Activated T-cell treated with anti-CD3 and anti-CD28 coated beads, Interleukin-2, amount 50 U/mL, for 4 hours (primary cell): Measurements from ENCODE around the gene BTN3A1. TPM values are rescaled to one million over a fixed set of nuclear protein-coding genes. Genes with fewer than 3 reads are reported as not detected.
A peak's percentile ranks its signal among the peaks of the same experiment; 100 is the strongest.

ENCODE experiments used
- ATAC-seq, 2 donors: fragments of 200-7000 bp; cut with Tn5 transposase; one replicate each; pipeline ENCODE4 v1.10.0; 2021
- DNase-seq: peaks from one replicate; pipeline ENCODE4 v3.0.0-alpha.2; 2020
- H3K27me3 Mint-ChIP-seq: one replicate; pipeline ENCODE4 v1.8.0; 2021; ENCODE audit warnings: low read depth, mixed read lengths
- H3K36me3 Mint-ChIP-seq: one replicate; pipeline ENCODE4 v1.8.0; 2022; ENCODE audit warnings: mixed read lengths; ENCODE audit not compliant: insufficient read depth
- H3K4me1 Mint-ChIP-seq: one replicate; pipeline ENCODE4 v1.8.0; 2021; ENCODE audit warnings: low read depth, mixed read lengths
- H3K4me3 Mint-ChIP-seq: one replicate; pipeline ENCODE4 v1.8.0; 2021; ENCODE audit warnings: mild to moderate bottlenecking, moderate library complexity, mixed read lengths
- H3K9me3 Mint-ChIP-seq: one replicate; pipeline ENCODE4 v1.8.0; 2021; ENCODE audit warnings: mixed read lengths
- total RNA-seq, 3 donors: library from RNA; stranded (reverse); gene quantifications; one replicate each; pipeline ENCODE4 v1.2.1, GENCODE V29; 2021

Gene BTN3A1
- total RNA-seq, 3 donors from 2014 or later = 9.1 to 11.9 (median 10.8) TPM

- no peak for DNase-seq
Observed at GRCh38 chr6:26388441-26388840, 13.6 kb upstream of the BTN3A1 start.

GRCh38 chr6:26389349-26389894, 12.7 kb upstream of the BTN3A1 start:
- H3K27me3 Mint-ChIP-seq = no peaks in the 10 kb centered on the region
- no peak overlapping the region for H3K4me3 Mint-ChIP-seq
- no peaks in the 10 kb centered on the region for H3K9me3 Mint-ChIP-seq
- H3K36me3 Mint-ChIP-seq = peaks cover 36% of the 10 kb centered on the region
- H3K4me1 Mint-ChIP-seq = peaks cover 16% of the 10 kb centered on the region
- DNase-seq (no peak), ATAC-seq (no peak)

More at GRCh38 chr6:26388441-26388840, 13.6 kb upstream of the BTN3A1 start:
- no peak for ATAC-seq
- Mint-ChIP-seq H3K27me3 (no peaks in the 10 kb centered on the region), H3K4me1 (peaks cover 20% of the 10 kb centered on the region), H3K9me3 (no peaks in the 10 kb centered on the region), H3K4me3 (no peak overlapping the region), H3K36me3 (peaks cover 36% of the 10 kb centered on the region)

GRCh38 chr6:26390531-26390930, 11.5 kb upstream of the BTN3A1 start:
- DNase-seq = no peak
- Mint-ChIP-seq H3K27me3 (no peaks in the 10 kb centered on the region), H3K9me3 (no peaks in the 10 kb centered on the region), H3K4me1 (peaks cover 11% of the 10 kb centered on the region), H3K36me3 (peaks cover 32% of the 10 kb centered on the region), H3K4me3 (no peak overlapping the region)
- ATAC-seq = no peak

DNA sequence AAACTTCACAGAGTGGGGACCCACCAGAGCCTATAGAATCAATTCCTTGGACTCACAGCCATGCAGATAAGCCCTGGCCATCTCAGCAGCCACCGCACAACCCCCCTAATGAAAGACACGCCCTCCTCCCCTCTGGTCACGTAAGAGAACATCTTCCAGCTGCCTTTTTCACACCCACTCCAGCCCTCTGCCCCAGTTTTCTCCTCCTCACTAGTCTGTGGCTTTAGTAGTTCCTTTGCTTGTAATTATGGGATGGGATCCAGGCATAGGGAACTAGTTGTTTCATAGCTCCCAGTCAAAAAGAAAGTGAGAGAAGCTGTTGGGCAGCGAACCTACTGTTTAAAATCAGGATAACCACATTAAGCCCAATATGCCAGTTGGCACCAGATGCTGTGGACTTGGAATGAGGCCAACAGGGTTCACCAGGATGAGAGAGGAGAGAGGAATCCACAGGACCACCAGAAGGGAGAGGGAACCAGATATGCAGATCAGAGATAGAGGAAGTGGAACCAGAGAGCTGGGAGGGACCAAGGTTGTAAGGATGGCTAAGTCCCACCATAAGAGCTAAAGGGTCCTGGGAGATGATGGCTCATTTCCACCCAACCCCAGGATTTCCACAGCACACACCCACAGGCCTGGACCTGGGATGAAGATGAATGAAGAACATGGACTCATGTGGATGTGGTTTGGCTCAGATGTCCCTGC, 9.0 kb upstream of the BTN3A1 start:
- peaks cover 25% of the 10 kb centered on the region for H3K36me3 Mint-ChIP-seq
- DNase-seq = no peak
- no peak overlapping the region for H3K4me3 Mint-ChIP-seq
- peaks cover 3% of the 10 kb centered on the region for H3K4me1 Mint-ChIP-seq
- no peak for ATAC-seq
- no peaks in the 10 kb centered on the region for H3K27me3 Mint-ChIP-seq
- no peaks in the 10 kb centered on the region for H3K9me3 Mint-ChIP-seq

- H3K4me1 Mint-ChIP-seq = peaks cover 3% of the 10 kb centered on the region
- H3K27me3 Mint-ChIP-seq = no peaks in the 10 kb centered on the region
- no peak for ATAC-seq
- H3K4me3 Mint-ChIP-seq = no peak overlapping the region
- no peaks in the 10 kb centered on the region for H3K9me3 Mint-ChIP-seq
- DNase-seq = no peak
- peaks cover 22% of the 10 kb centered on the region for H3K36me3 Mint-ChIP-seq
Observed at GRCh38 chr6:26394289-26394688, 7.8 kb upstream of the BTN3A1 start.

GRCh38 chr6:26398555-26398954, 3.5 kb upstream of the BTN3A1 start:
- no peaks in the 10 kb centered on the region for H3K27me3 Mint-ChIP-seq
- H3K4me3 Mint-ChIP-seq = no peak overlapping the region
- H3K36me3 Mint-ChIP-seq = no peaks in the 10 kb centered on the region
- ATAC-seq (no peak), DNase-seq (no peak)
- no peaks in the 10 kb centered on the region for H3K9me3 Mint-ChIP-seq
- H3K4me1 Mint-ChIP-seq = peaks cover 30% of the 10 kb centered on the region

GRCh38 chr6:26400626-26401025, 1.4 kb upstream of the BTN3A1 start:
- H3K4me1 Mint-ChIP-seq = peaks cover 51% of the 10 kb centered on the region
- no peaks in the 10 kb centered on the region for H3K27me3 Mint-ChIP-seq
- H3K9me3 Mint-ChIP-seq = no peaks in the 10 kb centered on the region
- peaks cover 8% of the 10 kb centered on the region for H3K36me3 Mint-ChIP-seq
- DNase-seq (no peak), ATAC-seq (no peak)
- no peak overlapping the region for H3K4me3 Mint-ChIP-seq

DNA sequence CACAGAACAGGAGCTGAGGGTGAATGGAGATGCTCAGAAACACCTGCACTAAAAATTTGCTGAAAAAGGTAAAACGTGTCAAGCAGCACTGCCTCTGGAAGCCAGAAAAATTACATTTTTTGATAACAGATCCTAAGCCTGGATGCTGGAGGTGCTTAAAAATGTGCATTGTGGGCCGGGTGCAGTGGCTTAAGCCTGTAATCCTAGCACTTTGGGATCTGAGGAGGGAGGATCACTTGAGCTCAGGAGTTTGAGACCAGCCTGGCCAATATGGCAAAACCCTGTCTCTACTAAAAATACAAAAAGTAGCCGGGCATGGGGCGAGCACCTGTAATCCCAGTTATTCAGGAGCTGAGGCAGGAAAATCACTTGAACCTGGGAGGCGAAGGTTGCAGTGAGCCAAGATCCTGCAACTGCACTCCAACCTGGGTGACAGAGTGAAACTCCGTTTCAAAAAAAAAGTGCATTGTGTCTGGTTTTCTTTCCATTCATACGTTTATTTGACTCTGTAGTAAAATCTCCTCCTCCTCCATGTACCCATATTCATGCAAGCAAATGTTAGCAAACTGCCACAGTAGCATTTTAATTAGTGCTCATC, 587 bp upstream of the BTN3A1 start:
- H3K27me3 Mint-ChIP-seq = no peaks in the 10 kb centered on the region
- DNase-seq (no peak), ATAC-seq (peak; percentile 19 to 21)

GRCh38 chr6:26403893-26404292, 1.8 kb downstream of the BTN3A1 start:
- ATAC-seq = no peak

More for the DNA sequence above, 587 bp upstream of the BTN3A1 start:
- peaks cover 13% of the 10 kb centered on the region for H3K36me3 Mint-ChIP-seq
- peaks cover 58% of the 10 kb centered on the region for H3K4me1 Mint-ChIP-seq
- peak overlapping the region; percentile 93 for H3K4me3 Mint-ChIP-seq
- no peaks in the 10 kb centered on the region for H3K9me3 Mint-ChIP-seq

GRCh38 chr6:26404546-26404945, 2.5 kb downstream of the BTN3A1 start:
- ATAC-seq = no peak
- Mint-ChIP-seq H3K36me3 (peaks cover 16% of the 10 kb centered on the region), H3K27me3 (no peaks in the 10 kb centered on the region), H3K4me3 (peak overlapping the region; percentile 93), H3K9me3 (no peaks in the 10 kb centered on the region), H3K4me1 (peaks cover 75% of the 10 kb centered on the region)
- DNase-seq = no peak

More at GRCh38 chr6:26403893-26404292, 1.8 kb downstream of the BTN3A1 start:
- Mint-ChIP-seq H3K4me1 (peaks cover 77% of the 10 kb centered on the region), H3K27me3 (no peaks in the 10 kb centered on the region), H3K9me3 (no peaks in the 10 kb centered on the region), H3K4me3 (peak overlapping the region; percentile 93), H3K36me3 (peaks cover 16% of the 10 kb centered on the region)
- DNase-seq = no peak

- DNase-seq (no peak), ATAC-seq (no peak)
- H3K4me3 Mint-ChIP-seq = no peak overlapping the region
- no peaks in the 10 kb centered on the region for H3K27me3 Mint-ChIP-seq
- H3K9me3 Mint-ChIP-seq = no peaks in the 10 kb centered on the region
- H3K36me3 Mint-ChIP-seq = peaks cover 46% of the 10 kb centered on the region
- H3K4me1 Mint-ChIP-seq = peaks cover 44% of the 10 kb centered on the region
Observed at GRCh38 chr6:26408828-26409730, 7.0 kb downstream of the BTN3A1 start.

DNA sequence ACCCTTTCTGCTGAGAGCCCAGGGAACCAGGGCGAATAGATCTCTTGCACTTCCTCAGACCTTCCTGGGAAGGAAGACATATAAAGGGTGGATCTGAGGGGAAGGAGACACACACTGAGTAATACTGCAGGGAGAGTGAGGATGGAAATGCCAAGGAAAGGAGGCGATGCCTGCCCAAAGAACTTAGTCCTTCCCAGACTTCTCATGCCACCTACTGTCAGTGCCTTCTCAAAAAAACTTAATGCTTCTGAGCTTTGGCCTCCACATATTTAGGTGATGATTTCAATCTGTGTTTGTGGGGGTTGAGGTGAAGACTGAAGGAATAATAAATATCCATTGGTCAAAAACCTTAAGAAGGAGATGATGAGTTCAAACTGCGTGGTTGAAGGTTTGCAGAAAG, 9.7 kb downstream of the BTN3A1 start:
- ATAC-seq = no peak
- peaks cover 25% of the 10 kb centered on the region for H3K4me1 Mint-ChIP-seq

DNA sequence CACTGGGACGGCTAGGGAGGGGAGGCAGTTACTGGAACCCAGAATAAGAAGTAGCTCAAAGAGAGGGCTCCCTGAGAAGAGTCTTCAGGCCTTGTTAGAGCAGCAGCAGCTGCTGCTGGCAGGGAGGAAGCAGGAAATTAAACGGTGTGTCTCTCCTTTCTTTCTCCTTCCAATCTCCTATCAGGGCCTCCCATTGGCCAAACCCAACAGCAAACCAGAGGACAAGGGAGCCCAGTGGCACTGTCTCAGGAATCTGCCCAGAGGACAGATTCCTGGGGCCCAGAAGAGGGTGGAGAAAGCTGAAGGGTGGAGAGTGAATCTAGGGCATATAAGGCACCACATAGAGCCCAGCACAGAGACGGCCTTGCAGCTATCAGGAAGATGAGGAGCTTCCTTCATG, 10.2 kb downstream of the BTN3A1 start:
- ATAC-seq (no peak), DNase-seq (no peak)
- peaks cover 9% of the 10 kb centered on the region for H3K9me3 Mint-ChIP-seq
- peaks cover 21% of the 10 kb centered on the region for H3K4me1 Mint-ChIP-seq
- no peaks in the 10 kb centered on the region for H3K27me3 Mint-ChIP-seq
- no peak overlapping the region for H3K4me3 Mint-ChIP-seq
- H3K36me3 Mint-ChIP-seq = peaks cover 44% of the 10 kb centered on the region

More for the DNA sequence above, 9.7 kb downstream of the BTN3A1 start:
- H3K36me3 Mint-ChIP-seq = peaks cover 44% of the 10 kb centered on the region
- no peak overlapping the region for H3K4me3 Mint-ChIP-seq
- DNase-seq = no peak
- no peaks in the 10 kb centered on the region for H3K27me3 Mint-ChIP-seq
- H3K9me3 Mint-ChIP-seq = peaks cover 5% of the 10 kb centered on the region

DNA sequence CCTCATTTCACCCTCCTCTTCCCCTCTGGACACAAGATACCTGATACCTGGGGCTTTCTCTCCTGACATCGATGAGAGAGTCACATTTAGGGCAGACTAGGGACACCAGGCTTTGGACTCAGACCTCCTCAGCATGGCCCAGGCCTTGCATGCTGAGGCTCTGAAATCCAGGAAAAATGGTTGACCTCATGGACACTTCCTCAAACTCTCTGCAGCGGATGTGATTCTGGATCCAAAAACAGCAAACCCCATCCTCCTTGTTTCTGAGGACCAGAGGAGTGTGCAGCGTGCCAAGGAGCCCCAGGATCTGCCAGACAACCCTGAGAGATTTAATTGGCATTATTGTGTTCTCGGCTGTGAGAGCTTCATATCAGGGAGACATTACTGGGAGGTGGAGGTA, 10.9 kb downstream of the BTN3A1 start:
- Mint-ChIP-seq H3K4me3 (no peak overlapping the region), H3K36me3 (peaks cover 44% of the 10 kb centered on the region)

More for the DNA sequence above, 10.9 kb downstream of the BTN3A1 start:
- peaks cover 14% of the 10 kb centered on the region for H3K9me3 Mint-ChIP-seq
- H3K4me1 Mint-ChIP-seq = peaks cover 13% of the 10 kb centered on the region
- no peaks in the 10 kb centered on the region for H3K27me3 Mint-ChIP-seq
- no peak for ATAC-seq
- no peak for DNase-seq
